ENCODE measurements around the gene LFNG.

LFNG gene

GRCh38 chr7:2572101-2572842, 52.7 kb downstream of the LFNG start:
- TF ChIP-seq EZH2phosphoT487 (IDR thresholded peaks at IDR 0.05; ENCODE audit: low read depth) = no peak
- H3K79me2 ChIP-seq (ENCODE audit: low read length) = peaks cover 20% of the 10 kb centered on the region
- H3K9me3 ChIP-seq (ENCODE audit: insufficient read depth, low read length) = no peaks in the 10 kb centered on the region
- no peak overlapping the region for H3K27ac ChIP-seq (ENCODE audit: low read length)
- H3K27me3 ChIP-seq (ENCODE audit: low read depth, low read length) = no peaks in the 10 kb centered on the region
- no peak overlapping the region for H3K4me2 ChIP-seq (ENCODE audit: low read length)
- peaks cover 17% of the 10 kb centered on the region for H3K4me1 ChIP-seq (ENCODE audit: low read length)
- no peaks in the 10 kb centered on the region for H4K20me1 ChIP-seq (ENCODE audit: insufficient read depth, low read length)
- H2AFZ ChIP-seq (ENCODE audit: low read depth, low read length) = no peak overlapping the region
- peaks cover 34% of the 10 kb centered on the region for H3K36me3 ChIP-seq (replicated peaks; ENCODE audit: low read depth, low read length)
- H3K4me3 ChIP-seq (ENCODE audit: low read length) = no peak overlapping the region
- H3K9ac ChIP-seq (ENCODE audit: low read length) = no peak overlapping the region

GRCh38 chr7:2573761-2574160, 54.2 kb downstream of the LFNG start:
- peaks cover 2% of the 10 kb centered on the region for H3K4me1 ChIP-seq (ENCODE audit: low read length)
- H3K4me2 ChIP-seq (ENCODE audit: low read length) = no peak overlapping the region
- peaks cover 33% of the 10 kb centered on the region for H3K36me3 ChIP-seq (replicated peaks; ENCODE audit: low read depth, low read length)
- H3K9ac ChIP-seq (ENCODE audit: low read length) = no peak overlapping the region
- peaks cover 14% of the 10 kb centered on the region for H3K79me2 ChIP-seq (ENCODE audit: low read length)
- H2AFZ ChIP-seq (ENCODE audit: low read depth, low read length) = no peak overlapping the region
- H3K9me3 ChIP-seq (ENCODE audit: insufficient read depth, low read length) = no peaks in the 10 kb centered on the region
- H3K4me3 ChIP-seq (ENCODE audit: low read length) = no peak overlapping the region
- TF ChIP-seq EZH2phosphoT487 (IDR thresholded peaks at IDR 0.05; ENCODE audit: low read depth) (no peak), CTCF (IDR thresholded peaks at IDR 0.05; ENCODE audit: low read depth, low read length) (no peak)
- no peaks in the 10 kb centered on the region for H3K27me3 ChIP-seq (ENCODE audit: low read depth, low read length)
- no peak overlapping the region for H3K27ac ChIP-seq (ENCODE audit: low read length)
- no peaks in the 10 kb centered on the region for H4K20me1 ChIP-seq (ENCODE audit: insufficient read depth, low read length)

GRCh38 chr7:2575046-2575732, 55.6 kb downstream of the LFNG start:
- Histone ChIP-seq H4K20me1 (ENCODE audit: insufficient read depth, low read length) (no peaks in the 10 kb centered on the region), H3K4me2 (ENCODE audit: low read length) (no peak overlapping the region), H2AFZ (ENCODE audit: low read depth, low read length) (no peak overlapping the region), H3K9me3 (ENCODE audit: insufficient read depth, low read length) (no peaks in the 10 kb centered on the region), H3K27me3 (ENCODE audit: low read depth, low read length) (no peaks in the 10 kb centered on the region), H3K79me2 (ENCODE audit: low read length) (peaks cover 5% of the 10 kb centered on the region; the same call in 1 of the 2 replicates), H3K4me1 (ENCODE audit: low read length) (no peaks in the 10 kb centered on the region), H3K4me3 (ENCODE audit: low read length) (no peak overlapping the region), H3K27ac (ENCODE audit: low read length) (no peak overlapping the region), H3K36me3 (replicated peaks; ENCODE audit: low read depth, low read length) (peaks cover 24% of the 10 kb centered on the region), H3K9ac (ENCODE audit: low read length) (no peak overlapping the region)
- TF ChIP-seq EZH2phosphoT487 (IDR thresholded peaks at IDR 0.05; ENCODE audit: low read depth) (no peak), CTCF (IDR thresholded peaks at IDR 0.05; ENCODE audit: low read depth, low read length) (no peak)

- Histone ChIP-seq H4K20me1 (ENCODE audit: insufficient read depth, low read length) (no peaks in the 10 kb centered on the region), H2AFZ (ENCODE audit: low read depth, low read length) (no peak overlapping the region), H3K9me3 (ENCODE audit: insufficient read depth, low read length) (no peaks in the 10 kb centered on the region), H3K79me2 (ENCODE audit: low read length) (peaks cover 5% of the 10 kb centered on the region; the same call in 1 of the 2 replicates), H3K27me3 (ENCODE audit: low read depth, low read length) (no peaks in the 10 kb centered on the region), H3K4me3 (ENCODE audit: low read length) (no peak overlapping the region), H3K36me3 (replicated peaks; ENCODE audit: low read depth, low read length) (peaks cover 22% of the 10 kb centered on the region), H3K4me1 (ENCODE audit: low read length) (no peaks in the 10 kb centered on the region), H3K9ac (ENCODE audit: low read length) (no peak overlapping the region), H3K27ac (ENCODE audit: low read length) (no peak overlapping the region), H3K4me2 (ENCODE audit: low read length) (no peak overlapping the region)
- TF ChIP-seq EZH2phosphoT487 (IDR thresholded peaks at IDR 0.05; ENCODE audit: low read depth) (no peak), CTCF (IDR thresholded peaks at IDR 0.05; ENCODE audit: low read depth, low read length) (no peak)
Observed at GRCh38 chr7:2575733-2576340, 56.3 kb downstream of the LFNG start.
